ENCODE data around the gene PVALEF. TPM values are rescaled to one million over a fixed set of nuclear protein-coding genes. Genes with fewer than 3 reads are reported as not detected.

The PVALEF gene
- total and polyA plus RNA-seq, 2 of the 13 experiments (the other 11 are each of a cell fraction or from before 2014, with no cell fraction given), result 0.18 TPM

- TF ChIP-seq CSRNP2 (CRISPR knock-in tag; conservative IDR thresholded peaks at IDR 0.05; ENCODE audit: low read depth), result no peak
- no peak for TF ChIP-seq ZFAT (CRISPR knock-in tag; conservative IDR thresholded peaks at IDR 0.05)
- no peak for TF ChIP-seq STAT5B (CRISPR knock-in tag; IDR thresholded peaks at IDR 0.05)
- no peak for TF ChIP-seq KDM5A (IDR thresholded peaks at IDR 0.05; ENCODE audit: borderline replicate concordance, low read length)
- TF ChIP-seq TCF12 (IDR thresholded peaks at IDR 0.05), result no peak
- TF ChIP-seq TCF12 (CRISPR knock-in tag; IDR thresholded peaks at IDR 0.05), result no peak
- TF ChIP-seq NCOR1 (IDR thresholded peaks at IDR 0.05; ENCODE audit: borderline replicate concordance, low read length), result 0 out of 2 replicates have a peak, but pooled peaks have one; percentile 17
- no peak for TF ChIP-seq ZNF446 (CRISPR knock-in tag; IDR thresholded peaks at IDR 0.05)
- 0 out of 2 replicates have a peak, but pooled peaks have one; percentile 1 for TF ChIP-seq ZNF788 (CRISPR knock-in tag; IDR thresholded peaks at IDR 0.05; ENCODE audit: borderline replicate concordance)
- TF ChIP-seq RFXANK (CRISPR knock-in tag; IDR thresholded peaks at IDR 0.05), result no peak
- no peak for TF ChIP-seq ZNF563 (CRISPR knock-in tag; IDR thresholded peaks at IDR 0.05)
- no peak for TF ChIP-seq RBM22 (optimal IDR thresholded peaks at IDR 0.05; ENCODE audit: low read length)
- TF ChIP-seq ATAD3A (CRISPR knock-in tag; IDR thresholded peaks at IDR 0.05), result no peak
- TF ChIP-seq SALL1 (CRISPR knock-in tag; IDR thresholded peaks at IDR 0.05), result no peak
- no peak for TF ChIP-seq ZBTB4 (CRISPR knock-in tag; IDR thresholded peaks at IDR 0.05; ENCODE audit: borderline replicate concordance)
- TF ChIP-seq HMGXB4 (CRISPR knock-in tag; IDR thresholded peaks at IDR 0.05; ENCODE audit: borderline replicate concordance in 1 of 2, low read depth in 1 of 2), result no peak
- peak; percentile 98; the same call in 1 of the 2 replicates for TF ChIP-seq MYNN (CRISPR knock-in tag; IDR thresholded peaks at IDR 0.05; ENCODE audit: low read depth)
Measured at GRCh38 chr17:81131486-81132196, 33.7 kb upstream of the PVALEF start (continued).
